ENCODE measurements around the gene PIP5K1B. TPM values are rescaled to one million over a fixed set of nuclear protein-coding genes. Genes with fewer than 3 reads are reported as not detected.

PIP5K1B gene
- total and polyA plus RNA-seq, 2 donors (not counting 3 experiments of a cell fraction or from before 2014, with no cell fraction given) = 0.27 TPM; not detected in 1

DNA sequence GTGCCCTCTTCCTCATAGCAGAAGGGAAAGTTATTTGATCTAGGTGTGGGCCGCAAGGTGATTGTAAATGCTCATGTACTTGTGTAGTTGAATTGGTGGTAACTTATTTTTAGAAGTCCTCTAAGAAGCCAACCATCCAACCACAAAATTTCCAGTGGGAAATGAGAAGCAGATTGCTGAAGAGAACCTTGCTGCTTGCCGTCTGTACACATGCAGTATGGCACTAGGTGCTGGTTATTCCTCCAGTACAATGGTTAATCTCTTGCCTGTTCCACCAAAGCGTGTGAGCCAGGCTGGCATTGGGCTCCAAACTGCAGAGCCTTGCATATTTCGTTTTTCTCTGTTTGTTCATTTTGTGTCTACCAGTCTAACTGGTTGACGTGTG is 28.0 kb downstream of the PIP5K1B start:
- dilution Hi-C loops (cut with MboI; ENCODE audit: extremely low pct_ligation_motif_present, low sequenced_read_pairs) = no loop called here
- DNase-seq (ENCODE audit: low read depth, low spot score) (no peak), FAIRE-seq (no peak)
- ChIA-PET POLR2A (no interaction called here), CTCF (no interaction called here)
- peaks cover 3 to 5% of the 10 kb centered on the region in 2 experiments for H3K27me3 ChIP-seq (ENCODE audit: control insufficient read depth in 2 of 2, insufficient read depth in 2 of 2, low read length in 2 of 2)
- no peaks in the 10 kb centered on the region for H3K4me1 ChIP-seq (ENCODE audit: control insufficient read depth, extremely low read depth, insufficient read depth, low read length)
- H3K79me2 ChIP-seq (ENCODE audit: control insufficient read depth, insufficient read depth, low read length) = no peaks in the 10 kb centered on the region
- BruUV-seq (replicated peaks) = no TSS peak
- intact Hi-C loops (cut with micrococcal nuclease) = no loop called here
- no peaks in the 10 kb centered on the region for H3K9me3 ChIP-seq (replicated peaks; ENCODE audit: control insufficient read depth, insufficient read depth, low read length)
- H3K4me2 ChIP-seq (ENCODE audit: insufficient read depth, low read length) = no peak overlapping the region
- H3K36me3 ChIP-seq (ENCODE audit: control insufficient read depth in 2 of 2, extremely low read depth in 1 of 2, insufficient read depth in 2 of 2, low read length in 2 of 2) = no peaks in the 10 kb centered on the region
- H2AFZ ChIP-seq (ENCODE audit: low read depth, low read length) = no peak overlapping the region
- no peak overlapping the region for H3K9ac ChIP-seq (replicated peaks; ENCODE audit: extremely low read depth, insufficient read depth, low read length)
- no peak overlapping the region for H3K27ac ChIP-seq (ENCODE audit: insufficient read depth, low read depth, low read length)
- TF ChIP-seq POLR2AphosphoS5 (IDR thresholded peaks at IDR 0.05; ENCODE audit: insufficient read depth, low read depth, low read length) (no peak), POLR2A (IDR thresholded peaks at IDR 0.05; ENCODE audit: low read depth, low read length) (no peak), FOS (IDR thresholded peaks at IDR 0.05; ENCODE audit: borderline replicate concordance, insufficient read depth, low read length) (no peak), EZH2 (IDR thresholded peaks at IDR 0.05; ENCODE audit: borderline replicate concordance, low read depth, low read length, severe bottlenecking) (no peak), MYC (IDR thresholded peaks at IDR 0.05; ENCODE audit: low read depth, low read length) (no peak), JUN (IDR thresholded peaks at IDR 0.05; ENCODE audit: borderline replicate concordance, insufficient read depth, insufficient read length, low read depth) (no peak), GATA2 (IDR thresholded peaks at IDR 0.05; ENCODE audit: insufficient read depth, insufficient read length, low read depth, low read length) (no peak)
- TF ChIP-seq, protein P1, sequence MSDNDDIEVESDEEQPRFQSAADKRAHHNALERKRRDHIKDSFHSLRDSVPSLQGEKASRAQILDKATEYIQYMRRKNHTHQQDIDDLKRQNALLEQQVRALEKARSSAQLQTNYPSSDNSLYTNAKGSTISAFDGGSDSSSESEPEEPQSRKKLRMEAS (IDR thresholded peaks at IDR 0.05; ENCODE audit: insufficient read depth, insufficient read length) = no peak
- TF ChIP-seq, protein P2, sequence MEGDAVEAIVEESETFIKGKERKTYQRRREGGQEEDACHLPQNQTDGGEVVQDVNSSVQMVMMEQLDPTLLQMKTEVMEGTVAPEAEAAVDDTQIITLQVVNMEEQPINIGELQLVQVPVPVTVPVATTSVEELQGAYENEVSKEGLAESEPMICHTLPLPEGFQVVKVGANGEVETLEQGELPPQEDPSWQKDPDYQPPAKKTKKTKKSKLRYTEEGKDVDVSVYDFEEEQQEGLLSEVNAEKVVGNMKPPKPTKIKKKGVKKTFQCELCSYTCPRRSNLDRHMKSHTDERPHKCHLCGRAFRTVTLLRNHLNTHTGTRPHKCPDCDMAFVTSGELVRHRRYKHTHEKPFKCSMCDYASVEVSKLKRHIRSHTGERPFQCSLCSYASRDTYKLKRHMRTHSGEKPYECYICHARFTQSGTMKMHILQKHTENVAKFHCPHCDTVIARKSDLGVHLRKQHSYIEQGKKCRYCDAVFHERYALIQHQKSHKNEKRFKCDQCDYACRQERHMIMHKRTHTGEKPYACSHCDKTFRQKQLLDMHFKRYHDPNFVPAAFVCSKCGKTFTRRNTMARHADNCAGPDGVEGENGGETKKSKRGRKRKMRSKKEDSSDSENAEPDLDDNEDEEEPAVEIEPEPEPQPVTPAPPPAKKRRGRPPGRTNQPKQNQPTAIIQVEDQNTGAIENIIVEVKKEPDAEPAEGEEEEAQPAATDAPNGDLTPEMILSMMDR (IDR thresholded peaks at IDR 0.05; ENCODE audit: extremely low read depth in 1 of 2, insufficient read depth in 1 of 2, low read depth in 1 of 2, low read length in 2 of 2) = no peak
- no peaks in the 10 kb centered on the region for H3K9me1 ChIP-seq (replicated peaks; ENCODE audit: control insufficient read depth, extremely low read depth, insufficient read depth, low read length)
- no peak overlapping the region for H3K4me3 ChIP-seq (replicated peaks in 1 of 3; ENCODE audit: insufficient read depth in 1 of 3, low read depth in 1 of 3, low read length in 3 of 3)
- no peaks in the 10 kb centered on the region for H4K20me1 ChIP-seq (replicated peaks; ENCODE audit: control insufficient read depth, extremely low read depth, insufficient read depth, low read length)
